Activated CD4-positive, alpha-beta T cell treated with anti-CD3 and anti-CD28 coated beads, Interleukin-2, amount 10 ng/mL, durations not matched to agents 7 days and 5 days (primary cell): Measurements from ENCODE around the gene ITPRIP. TPM values are rescaled to one million over a fixed set of nuclear protein-coding genes. Genes with fewer than 3 reads are reported as not detected.

Experiments
- CTCF ChIA-PET: fragments of 350-600 bp; sonication (Branson Sonifier 250); formaldehyde crosslinking; loops from one replicate; lab custom pipeline; 2021; ENCODE audit warnings: antibody characterized with exemption; lab: Charles Lee
- POLR2A ChIA-PET: fragments of 350-600 bp; sonication (Branson Sonifier 250); formaldehyde crosslinking; loops from one replicate; lab custom pipeline; 2021; ENCODE audit warnings: antibody characterized with exemption; lab: Charles Lee
- DNase-seq: peaks from one replicate; pipeline ENCODE4 v3.0.0-alpha.2; 2020
- H3K27ac Mint-ChIP-seq: one replicate; pipeline ENCODE4 v1.8.0; 2021; ENCODE audit warnings: mild to moderate bottlenecking, moderate library complexity, mixed read lengths
- H3K27me3 Mint-ChIP-seq: one replicate; pipeline ENCODE4 v1.8.0; 2021; ENCODE audit warnings: mixed read lengths
- H3K36me3 Mint-ChIP-seq: one replicate; pipeline ENCODE4 v1.8.0; 2021; ENCODE audit warnings: low read depth, mixed read lengths
- H3K4me1 Mint-ChIP-seq: one replicate; pipeline ENCODE4 v1.8.0; 2021; ENCODE audit warnings: mixed read lengths
- H3K4me3 Mint-ChIP-seq: one replicate; pipeline ENCODE4 v1.8.0; 2021; ENCODE audit warnings: mild to moderate bottlenecking, moderate library complexity, mixed read lengths
- H3K9me3 Mint-ChIP-seq: one replicate; pipeline ENCODE4 v1.8.0; 2021; ENCODE audit warnings: mixed read lengths
- total RNA-seq, 2 experiments: library from RNA; stranded (reverse); gene quantifications; one replicate each; pipeline ENCODE4 v1.2.3, GENCODE V29; 2021

Gene ITPRIP
- total RNA-seq, 2 experiments from 2014 or later = 24.9 to 26.5 TPM

DNA sequence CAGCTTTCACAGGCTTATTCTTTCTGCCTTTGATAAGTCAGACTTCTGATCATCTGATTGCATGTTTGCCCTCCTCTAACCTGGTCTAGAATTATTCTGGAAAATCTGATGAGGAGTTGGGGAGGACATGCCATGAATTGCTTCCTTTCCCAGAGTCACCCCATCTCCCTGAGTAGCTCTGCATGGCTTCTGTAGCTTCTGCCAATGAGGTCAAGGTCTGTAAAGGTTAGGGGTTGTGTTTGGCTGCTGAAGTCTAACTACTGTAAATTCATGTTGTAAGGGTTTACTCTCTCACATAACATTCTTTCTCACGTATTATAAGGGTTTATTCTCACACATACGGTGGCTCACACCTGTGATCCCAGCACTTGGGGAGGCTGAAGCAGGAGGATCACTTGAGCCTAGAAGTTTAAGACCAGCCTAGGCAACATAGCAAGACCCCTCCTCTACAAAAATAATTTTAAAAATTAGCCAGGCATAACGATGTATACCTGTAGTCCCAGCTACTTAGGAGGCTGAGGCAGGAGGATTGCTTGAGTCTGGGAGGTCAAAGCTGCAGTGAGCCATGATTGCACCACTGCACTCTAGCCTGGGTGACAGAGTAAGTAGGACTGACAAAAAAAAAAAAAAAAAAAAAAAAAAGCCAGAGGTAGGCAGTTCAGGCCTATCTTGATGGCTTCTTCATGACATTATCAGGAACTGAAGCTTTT, 58.6 kb downstream of the ITPRIP start:
- no peak for DNase-seq
- Mint-ChIP-seq H3K9me3 (no peaks in the 10 kb centered on the region), H3K4me1 (peaks cover under 1% of the 10 kb centered on the region), H3K36me3 (no peaks in the 10 kb centered on the region), H3K4me3 (no peak overlapping the region), H3K27me3 (peaks cover 10% of the 10 kb centered on the region), H3K27ac (no peak overlapping the region)
- ChIA-PET CTCF (interaction anchor here (0.8 to 7.9 kb wide), 9 partner anchors 9 to 566 kb away, joined by 3 to 82 read pairs (median 3); partner anchors contain the start of genes CFAP58 and ITPRIP), POLR2A (no interaction called here)

- no peak for DNase-seq
- H3K27me3 Mint-ChIP-seq = peaks cover 11% of the 10 kb centered on the region
- no peaks in the 10 kb centered on the region for H3K36me3 Mint-ChIP-seq
- ChIA-PET POLR2A (interaction anchor here (0.6 kb wide), 1 partner anchor 9 kb away, joined by 3 read pairs; no protein-coding TSS in a partner anchor), CTCF (interaction anchor here (1.4 to 7.9 kb wide), 3 partner anchors 13 to 75 kb away, joined by 3 to 82 read pairs (median 3); no protein-coding TSS in a partner anchor)
- H3K27ac Mint-ChIP-seq = no peak overlapping the region
- no peaks in the 10 kb centered on the region for H3K9me3 Mint-ChIP-seq
- H3K4me3 Mint-ChIP-seq = no peak overlapping the region
- peaks cover 3% of the 10 kb centered on the region for H3K4me1 Mint-ChIP-seq
Measured at GRCh38 chr10:104277785-104278184, 60.5 kb downstream of the ITPRIP start.

- Mint-ChIP-seq H3K4me3 (no peak overlapping the region), H3K4me1 (peaks cover 3% of the 10 kb centered on the region), H3K27me3 (peaks cover 9% of the 10 kb centered on the region), H3K27ac (no peak overlapping the region), H3K9me3 (no peaks in the 10 kb centered on the region), H3K36me3 (no peaks in the 10 kb centered on the region)
- POLR2A ChIA-PET = no interaction called here
- CTCF ChIA-PET = interaction anchor here (1.0 to 7.9 kb wide), 8 partner anchors 10 to 91 kb away, joined by 3 to 82 read pairs (median 16); partner anchors contain the start of genes CFAP58 and GSTO1
- no peak for DNase-seq
Measured at GRCh38 chr10:104276192-104276591, 62.1 kb downstream of the ITPRIP start.

- H3K27ac Mint-ChIP-seq = no peak overlapping the region
- no peaks in the 10 kb centered on the region for H3K36me3 Mint-ChIP-seq
- peaks cover 3% of the 10 kb centered on the region for H3K4me1 Mint-ChIP-seq
- ChIA-PET CTCF (interaction anchor here (0.6 to 7.9 kb wide), 25 partner anchors 9 to 367 kb away, joined by 3 to 82 read pairs (median 4); partner anchors contain the start of genes CFAP58 and GSTO1), POLR2A (no interaction called here)
- DNase-seq = peak; percentile 44
- peaks cover 9% of the 10 kb centered on the region for H3K27me3 Mint-ChIP-seq
- no peaks in the 10 kb centered on the region for H3K9me3 Mint-ChIP-seq
- H3K4me3 Mint-ChIP-seq = no peak overlapping the region
Measured at GRCh38 chr10:104274762-104275721, 63.2 kb downstream of the ITPRIP start.

GRCh38 chr10:104273899-104274575, 64.2 kb downstream of the ITPRIP start:
- H3K4me1 Mint-ChIP-seq = peaks cover 6% of the 10 kb centered on the region

DNA sequence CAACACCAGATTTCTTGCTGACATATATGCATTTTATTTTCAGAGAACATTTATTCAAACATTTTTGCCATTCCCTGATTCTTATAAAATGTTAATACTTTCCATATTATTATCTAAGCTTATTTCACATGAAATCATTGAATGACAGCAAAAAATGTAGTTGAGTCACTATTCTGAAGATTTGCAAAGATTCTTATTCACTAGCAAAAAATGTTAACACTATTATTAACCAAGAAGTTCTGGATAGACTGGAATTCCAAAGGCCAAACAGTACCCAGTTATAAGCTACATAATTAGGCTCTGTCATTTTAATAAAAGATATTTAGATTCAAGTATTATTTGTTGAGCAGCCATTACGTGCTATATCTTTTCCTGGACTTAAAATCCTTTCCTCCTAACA, 65.0 kb downstream of the ITPRIP start:
- Mint-ChIP-seq H3K36me3 (peaks cover 6% of the 10 kb centered on the region), H3K27ac (no peak overlapping the region), H3K9me3 (no peaks in the 10 kb centered on the region), H3K4me1 (peaks cover 6% of the 10 kb centered on the region), H3K27me3 (peaks cover 9% of the 10 kb centered on the region), H3K4me3 (no peak overlapping the region)
- CTCF ChIA-PET = interaction anchor here (1.1 to 7.9 kb wide), 10 partner anchors 10 to 79 kb away, joined by 3 to 82 read pairs (median 14); partner anchors contain the start of genes CFAP58, GSTO1 and ITPRIP
- POLR2A ChIA-PET = no interaction called here
- no peak for DNase-seq

More at GRCh38 chr10:104273899-104274575, 64.2 kb downstream of the ITPRIP start:
- H3K36me3 Mint-ChIP-seq = no peaks in the 10 kb centered on the region
- no peak overlapping the region for H3K4me3 Mint-ChIP-seq
- POLR2A ChIA-PET = no interaction called here
- H3K27ac Mint-ChIP-seq = no peak overlapping the region
- H3K27me3 Mint-ChIP-seq = peaks cover 9% of the 10 kb centered on the region
- CTCF ChIA-PET = interaction anchor here (0.7 to 7.9 kb wide), 22 partner anchors 10 to 366 kb away, joined by 3 to 82 read pairs (median 6); partner anchors contain the start of genes CFAP58, GSTO1 and ITPRIP
- H3K9me3 Mint-ChIP-seq = no peaks in the 10 kb centered on the region
- DNase-seq = no peak

GRCh38 chr10:104268713-104269645, 69.3 kb downstream of the ITPRIP start, which contains the start of gene GSTO2:
Gene GSTO2, plus strand, starts transcription at chr10:104269184. Its CDS starts 5,732 bp downstream, at chr10:104274916.
- peaks cover 39% of the 10 kb centered on the region for H3K4me1 Mint-ChIP-seq
- ChIA-PET POLR2A (no interaction called here), CTCF (interaction anchor here (0.6 to 1.2 kb wide), 3 partner anchors 17 to 582 kb away, joined by 3 read pairs; partner anchors contain the start of gene CFAP58)
- H3K9me3 Mint-ChIP-seq = no peaks in the 10 kb centered on the region
- peak within 1 kb of the TSS; percentile 91 for H3K4me3 Mint-ChIP-seq
- peaks cover 41% of the 10 kb centered on the region for H3K36me3 Mint-ChIP-seq
- H3K27ac Mint-ChIP-seq = peak within 1 kb of the TSS; percentile 97
- DNase-seq = peak; percentile 98
- H3K27me3 Mint-ChIP-seq = peaks cover 4% of the 10 kb centered on the region

DNA sequence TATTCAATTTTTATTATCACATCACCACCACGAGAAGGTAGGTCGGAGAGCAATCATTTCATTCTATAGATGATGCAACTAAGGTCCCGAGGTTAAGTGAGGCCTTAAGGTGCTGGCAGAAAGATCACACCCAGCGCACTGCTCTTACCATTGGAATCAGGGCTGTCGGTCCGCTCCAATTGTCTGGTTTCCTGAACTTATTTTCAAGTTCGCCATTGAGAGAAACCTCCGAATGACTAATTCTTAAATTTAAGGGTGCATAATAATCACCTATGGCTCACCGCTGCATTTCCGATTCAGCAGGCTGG, 69.9 kb downstream of the ITPRIP start:
- no peak for DNase-seq
- Mint-ChIP-seq H3K36me3 (peaks cover 44% of the 10 kb centered on the region), H3K9me3 (no peaks in the 10 kb centered on the region), H3K27me3 (peaks cover 2% of the 10 kb centered on the region), H3K4me1 (peaks cover 42% of the 10 kb centered on the region), H3K4me3 (peak overlapping the region; percentile 91), H3K27ac (peak overlapping the region; percentile 97)
- POLR2A ChIA-PET = no interaction called here
- CTCF ChIA-PET = no interaction called here

DNA sequence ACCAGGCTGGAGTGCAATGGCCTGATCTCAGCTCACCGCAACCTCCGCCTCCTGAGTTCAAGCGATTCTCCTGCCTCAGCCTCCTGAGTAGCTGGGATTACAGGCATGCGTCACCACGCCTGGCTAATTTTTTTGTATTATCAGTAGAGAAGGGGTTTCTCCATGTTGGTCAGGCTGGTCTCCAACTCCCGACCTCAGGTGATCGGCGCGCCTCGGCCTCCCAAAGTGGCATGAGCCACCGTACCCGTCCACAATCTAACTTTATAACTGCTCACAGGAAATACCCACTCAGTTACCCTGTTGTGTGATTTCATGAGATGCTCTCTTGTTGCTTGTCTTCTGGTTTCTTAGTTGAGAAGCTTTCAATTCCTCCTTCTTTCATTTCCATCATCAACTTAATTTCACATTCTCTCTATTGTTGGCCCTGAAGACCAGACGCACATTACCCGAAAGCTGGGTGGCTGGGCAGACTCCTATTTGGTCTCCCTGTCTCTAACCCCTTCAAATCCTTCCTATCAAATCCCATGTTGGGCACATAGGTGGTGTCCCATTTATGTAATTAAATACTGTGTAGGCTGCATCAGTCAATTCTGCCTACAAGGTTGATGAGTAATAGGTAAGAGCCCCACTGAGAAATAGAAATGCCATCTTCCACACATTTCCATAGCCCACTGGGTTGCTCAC, 70.4 kb downstream of the ITPRIP start:
- no peak for DNase-seq
- H3K27ac Mint-ChIP-seq = peak overlapping the region; percentile 97
- CTCF ChIA-PET = interaction anchor here (1.2 kb wide), 2 partner anchors 11 to 14 kb away, joined by 4 to 5 read pairs; no protein-coding TSS in a partner anchor
- peaks cover 44% of the 10 kb centered on the region for H3K36me3 Mint-ChIP-seq
- POLR2A ChIA-PET = no interaction called here
- H3K4me3 Mint-ChIP-seq = peak overlapping the region; percentile 91
- peaks cover 2% of the 10 kb centered on the region for H3K27me3 Mint-ChIP-seq
- H3K9me3 Mint-ChIP-seq = no peaks in the 10 kb centered on the region
- H3K4me1 Mint-ChIP-seq = peaks cover 42% of the 10 kb centered on the region

DNA sequence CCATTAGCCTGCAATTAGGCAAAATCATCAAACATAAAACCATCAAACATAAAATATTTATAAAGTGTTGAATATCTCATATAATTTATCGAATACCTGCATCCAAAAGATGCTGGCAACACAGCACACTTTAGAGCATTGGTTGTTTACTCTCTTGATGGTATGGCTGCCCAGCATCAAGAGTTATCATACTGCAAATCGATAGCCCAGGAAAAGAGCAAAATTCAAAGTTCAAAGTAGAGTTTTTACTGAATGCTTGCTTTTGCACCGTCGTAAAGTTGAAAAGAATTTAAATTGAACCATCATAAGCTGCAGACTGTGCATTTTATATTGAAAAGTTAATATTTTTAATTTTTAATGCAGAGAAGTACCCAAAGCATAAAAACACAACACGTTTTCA, 73.5 kb downstream of the ITPRIP start:
- Mint-ChIP-seq H3K27me3 (no peaks in the 10 kb centered on the region), H3K9me3 (no peaks in the 10 kb centered on the region), H3K4me3 (no peak overlapping the region), H3K4me1 (peaks cover 67% of the 10 kb centered on the region), H3K36me3 (peaks cover 73% of the 10 kb centered on the region), H3K27ac (no peak overlapping the region)
- ChIA-PET POLR2A (no interaction called here), CTCF (interaction anchor here (2.3 kb wide), 1 partner anchor 10 kb away, joined by 12 read pairs; no protein-coding TSS in a partner anchor)
- DNase-seq = no peak

GRCh38 chr10:104262055-104262454, 76.2 kb downstream of the ITPRIP start:
- POLR2A ChIA-PET = no interaction called here
- CTCF ChIA-PET = interaction anchor here (1.0 to 1.1 kb wide), 2 partner anchors 9 to 374 kb away, joined by 3 read pairs; no protein-coding TSS in a partner anchor
- Mint-ChIP-seq H3K36me3 (peaks cover 75% of the 10 kb centered on the region), H3K4me3 (no peak overlapping the region), H3K9me3 (no peaks in the 10 kb centered on the region), H3K27ac (no peak overlapping the region), H3K27me3 (no peaks in the 10 kb centered on the region), H3K4me1 (peaks cover 72% of the 10 kb centered on the region)
- DNase-seq = no peak
